GM12878 (cell line): ENCODE results near the gene LILRB2.

Source experiments
- CREM ChIP-seq: IDR thresholded peaks from 2 replicates; pipeline ENCODE4 v1.6.1; 2014; ENCODE audit warnings: antibody characterized with exemption, low read depth
- CTCF ChIP-seq, 3 experiments: IDR thresholded peaks in 2 of 3; conservative IDR thresholded peaks in 1 of 3; 2 replicates each; pipeline ENCODE4 v1.5.1; 2011; ENCODE audit warnings: low read depth in 3 of 3, low read length in 3 of 3, mild to moderate bottlenecking in 3 of 3, control low read depth in 2 of 3, moderate library complexity in 2 of 3, inconsistent platforms in 1 of 3, mixed read lengths in 1 of 3; ENCODE audit not compliant: control insufficient read depth in 2 of 3, insufficient read depth in 1 of 3; ENCODE audit errors: extremely low read depth in 1 of 3
- FOXM1 ChIP-seq: IDR thresholded peaks from 2 replicates; pipeline ENCODE4 v1.6.1; 2012; ENCODE audit warnings: low read depth, mild to moderate bottlenecking, inconsistent platforms, low read length, moderate library complexity
- MYC ChIP-seq: IDR thresholded peaks from 2 replicates; pipeline ENCODE4 v1.6.1; 2011; ENCODE audit warnings: mild to moderate bottlenecking, low read length, moderate library complexity, inconsistent platforms; ENCODE audit not compliant: insufficient read depth, insufficient replicate concordance, insufficient read length, severe bottlenecking
- NFXL1 ChIP-seq: fragments of 450-650 bp; IDR thresholded peaks from 2 replicates; pipeline ENCODE4 v1.6.1; 2017; ENCODE audit warnings: antibody characterized with exemption, mild to moderate bottlenecking, borderline replicate concordance
- SIN3A ChIP-seq: IDR thresholded peaks from 2 replicates; pipeline ENCODE4 v1.6.1; 2012; ENCODE audit warnings: low read depth, low read length, improper control_type of control experiment
- SIX5 ChIP-seq: IDR thresholded peaks from 2 replicates; pipeline ENCODE4 v1.6.1; 2011; ENCODE audit warnings: mild to moderate bottlenecking, low read depth, low read length, moderate library complexity; ENCODE audit not compliant: severe bottlenecking
- SMAD1 ChIP-seq: fragments of 450-650 bp; IDR thresholded peaks from 2 replicates; pipeline ENCODE4 v1.6.1; 2018; ENCODE audit warnings: mild to moderate bottlenecking, low read depth; ENCODE audit not compliant: partially characterized antibody
- ZNF274 ChIP-seq: IDR thresholded peaks from one replicate; pipeline ENCODE4 v1.8.0; 2011; ENCODE audit not compliant: insufficient read length, insufficient read depth

DNA sequence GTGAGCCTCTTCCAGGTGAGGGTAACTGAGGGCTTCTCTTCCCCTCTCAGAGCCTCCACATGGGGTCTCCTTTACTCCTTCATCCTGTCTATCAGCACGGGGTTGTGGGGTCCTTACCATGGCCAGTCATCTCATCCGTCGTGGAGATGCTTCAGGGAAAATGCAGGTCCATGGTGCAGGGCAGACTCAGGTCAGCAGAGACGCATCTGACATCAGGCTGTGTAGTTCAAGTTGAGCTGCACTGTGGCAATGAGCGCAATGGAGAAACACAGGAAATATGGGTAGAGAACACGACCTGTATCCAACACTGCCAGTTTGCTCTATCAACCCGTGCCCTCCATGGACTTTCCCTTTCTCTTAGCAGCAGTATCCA lies 18.2 kb upstream of the LILRB2 start:
- no peak for TF ChIP-seq FOXM1
- TF ChIP-seq SIX5: no peak
- no peak for TF ChIP-seq SIN3A
- no peak for TF ChIP-seq SMAD1
- no peak for TF ChIP-seq CTCF (IDR thresholded peaks at IDR 0.05 in 2 of 3, conservative IDR thresholded peaks at IDR 0.05 in 1 of 3; ENCODE audit: control insufficient read depth in 2 of 3, extremely low read depth in 1 of 3, insufficient read depth in 1 of 3, low read depth in 3 of 3, low read length in 3 of 3)
- no peak for TF ChIP-seq MYC
- no peak for TF ChIP-seq ZNF274
- TF ChIP-seq CREM: no peak
- no peak for TF ChIP-seq NFXL1
